HEK293 (cell line): ENCODE data around the gene F10.

ENCODE experiments used
- KLF16 ChIP-seq: fragments of 450-650 bp; formaldehyde crosslinking; IDR thresholded peaks from 2 replicates; pipeline ENCODE4 v1.5.1; 2017; ENCODE audit warnings: missing biosample characterization, missing genetic modification characterization
- MYNN ChIP-seq: fragments of 450-650 bp; formaldehyde crosslinking; IDR thresholded peaks from 2 replicates; pipeline ENCODE4 v1.5.1; 2016; ENCODE audit warnings: missing biosample characterization, missing genetic modification characterization, borderline replicate concordance
- TCF7L2 ChIP-seq: IDR thresholded peaks from 2 replicates; pipeline ENCODE4 v1.6.1; 2011; ENCODE audit warnings: low read depth, mild to moderate bottlenecking, inconsistent platforms, low read length, moderate library complexity, borderline replicate concordance
- ZBTB21 ChIP-seq: fragments of 450-650 bp; formaldehyde crosslinking; IDR thresholded peaks from 2 replicates; pipeline ENCODE4 v1.5.1; 2017; ENCODE audit warnings: missing biosample characterization, missing genetic modification characterization
- ZNF274 ChIP-seq, 2 experiments: fragments of 200-500 bp in 1 of 2; fragments of 450-650 bp in 1 of 2; sonication (Bioruptor generic) in 1 of 2; formaldehyde crosslinking in 1 of 2; IDR thresholded peaks; 2 replicates each; pipeline versions ENCODE4 v1.5.1 to v1.6.1; 2014 to 2016; ENCODE audit warnings: borderline replicate concordance in 1 of 2, inconsistent platforms in 1 of 2, low read length in 1 of 2, missing biosample characterization in 1 of 2, missing genetic modification characterization in 1 of 2
- ZNF292 ChIP-seq: fragments of 450-650 bp; formaldehyde crosslinking; IDR thresholded peaks from 2 replicates; pipeline ENCODE4 v1.5.1; 2016; ENCODE audit warnings: low read depth, missing biosample characterization, missing genetic modification characterization, borderline replicate concordance
- ZNF350 ChIP-seq: fragments of 450-650 bp; formaldehyde crosslinking; IDR thresholded peaks from 2 replicates; pipeline ENCODE4 v1.5.0; 2017; ENCODE audit warnings: missing biosample characterization, mild to moderate bottlenecking, missing genetic modification characterization
- ZNF670 ChIP-seq: fragments of 450-650 bp; formaldehyde crosslinking; IDR thresholded peaks from 2 replicates; pipeline ENCODE4 v1.5.1; 2016; ENCODE audit warnings: missing biosample characterization, missing genetic modification characterization, low read depth
- ZNF768 ChIP-seq: fragments of 450-650 bp; formaldehyde crosslinking; IDR thresholded peaks from 2 replicates; pipeline ENCODE4 v1.5.1; 2018; ENCODE audit warnings: missing biosample characterization, mild to moderate bottlenecking, missing genetic modification characterization
- TF ChIP-seq, protein P1 (sequence below): fragments of 450-650 bp; formaldehyde crosslinking; IDR thresholded peaks from 2 replicates; pipeline ENCODE4 v1.5.1; 2016; ENCODE audit warnings: missing biosample characterization, missing genetic modification characterization
- TF ChIP-seq, protein P2 (sequence below): fragments of 450-650 bp; formaldehyde crosslinking; IDR thresholded peaks from 2 replicates; pipeline ENCODE4 v1.5.1; 2016; ENCODE audit warnings: missing biosample characterization, missing genetic modification characterization
- TF ChIP-seq, protein P3 (sequence below): fragments of 450-650 bp; formaldehyde crosslinking; IDR thresholded peaks from 2 replicates; pipeline ENCODE4 v1.5.1; 2016; ENCODE audit warnings: missing biosample characterization, missing genetic modification characterization
- TF ChIP-seq, protein P4 (sequence below): fragments of 450-650 bp; formaldehyde crosslinking; IDR thresholded peaks from 2 replicates; pipeline ENCODE4 v1.5.1; 2016; ENCODE audit warnings: missing biosample characterization, missing genetic modification characterization
- TF ChIP-seq, protein P5 (sequence below): sonication (generic); formaldehyde crosslinking; IDR thresholded peaks from 2 replicates; pipeline ENCODE4 v1.8.1; 2022; ENCODE audit warnings: mild to moderate bottlenecking, moderate library complexity, missing genetic modification reagents

DNA sequence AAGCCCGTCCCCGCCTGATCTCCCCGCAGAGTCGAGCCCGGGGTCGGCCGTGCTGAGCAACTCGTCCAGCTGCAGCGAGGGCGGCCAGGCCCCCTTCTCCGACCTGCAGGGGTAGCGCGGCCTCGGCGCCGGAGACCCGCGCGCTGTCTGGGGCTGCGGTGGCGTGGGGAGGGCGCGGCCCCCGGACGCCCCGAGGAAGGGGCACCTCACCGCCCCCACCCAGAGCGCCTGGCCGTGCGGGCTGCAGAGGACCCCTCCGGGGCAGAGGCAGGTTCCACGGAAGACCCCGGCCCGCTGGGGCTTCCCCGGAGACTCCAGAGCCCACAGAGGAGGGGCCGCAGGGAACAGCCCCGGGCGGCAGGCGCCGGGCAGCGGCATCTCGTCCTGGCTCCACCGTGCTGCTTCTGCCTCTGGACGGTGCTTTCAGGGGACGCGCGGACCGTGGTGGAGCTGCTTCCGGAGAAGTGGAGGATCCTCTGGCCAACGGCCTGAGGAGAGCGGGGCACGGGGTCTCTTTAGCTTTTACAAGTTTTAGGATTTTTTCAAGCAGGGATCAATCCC, 25.8 kb upstream of the F10 start:
- no peak for TF ChIP-seq KLF16 (tag by site-specific recombination)
- no peak for TF ChIP-seq ZNF670 (tag by site-specific recombination)
- no peak for TF ChIP-seq MYNN (tag by site-specific recombination)
- TF ChIP-seq, protein P1, sequence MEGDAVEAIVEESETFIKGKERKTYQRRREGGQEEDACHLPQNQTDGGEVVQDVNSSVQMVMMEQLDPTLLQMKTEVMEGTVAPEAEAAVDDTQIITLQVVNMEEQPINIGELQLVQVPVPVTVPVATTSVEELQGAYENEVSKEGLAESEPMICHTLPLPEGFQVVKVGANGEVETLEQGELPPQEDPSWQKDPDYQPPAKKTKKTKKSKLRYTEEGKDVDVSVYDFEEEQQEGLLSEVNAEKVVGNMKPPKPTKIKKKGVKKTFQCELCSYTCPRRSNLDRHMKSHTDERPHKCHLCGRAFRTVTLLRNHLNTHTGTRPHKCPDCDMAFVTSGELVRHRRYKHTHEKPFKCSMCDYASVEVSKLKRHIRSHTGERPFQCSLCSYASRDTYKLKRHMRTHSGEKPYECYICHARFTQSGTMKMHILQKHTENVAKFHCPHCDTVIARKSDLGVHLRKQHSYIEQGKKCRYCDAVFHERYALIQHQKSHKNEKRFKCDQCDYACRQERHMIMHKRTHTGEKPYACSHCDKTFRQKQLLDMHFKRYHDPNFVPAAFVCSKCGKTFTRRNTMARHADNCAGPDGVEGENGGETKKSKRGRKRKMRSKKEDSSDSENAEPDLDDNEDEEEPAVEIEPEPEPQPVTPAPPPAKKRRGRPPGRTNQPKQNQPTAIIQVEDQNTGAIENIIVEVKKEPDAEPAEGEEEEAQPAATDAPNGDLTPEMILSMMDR (tag by site-specific recombination), result no peak
- no peak for TF ChIP-seq ZNF292
- TF ChIP-seq, protein P2, sequence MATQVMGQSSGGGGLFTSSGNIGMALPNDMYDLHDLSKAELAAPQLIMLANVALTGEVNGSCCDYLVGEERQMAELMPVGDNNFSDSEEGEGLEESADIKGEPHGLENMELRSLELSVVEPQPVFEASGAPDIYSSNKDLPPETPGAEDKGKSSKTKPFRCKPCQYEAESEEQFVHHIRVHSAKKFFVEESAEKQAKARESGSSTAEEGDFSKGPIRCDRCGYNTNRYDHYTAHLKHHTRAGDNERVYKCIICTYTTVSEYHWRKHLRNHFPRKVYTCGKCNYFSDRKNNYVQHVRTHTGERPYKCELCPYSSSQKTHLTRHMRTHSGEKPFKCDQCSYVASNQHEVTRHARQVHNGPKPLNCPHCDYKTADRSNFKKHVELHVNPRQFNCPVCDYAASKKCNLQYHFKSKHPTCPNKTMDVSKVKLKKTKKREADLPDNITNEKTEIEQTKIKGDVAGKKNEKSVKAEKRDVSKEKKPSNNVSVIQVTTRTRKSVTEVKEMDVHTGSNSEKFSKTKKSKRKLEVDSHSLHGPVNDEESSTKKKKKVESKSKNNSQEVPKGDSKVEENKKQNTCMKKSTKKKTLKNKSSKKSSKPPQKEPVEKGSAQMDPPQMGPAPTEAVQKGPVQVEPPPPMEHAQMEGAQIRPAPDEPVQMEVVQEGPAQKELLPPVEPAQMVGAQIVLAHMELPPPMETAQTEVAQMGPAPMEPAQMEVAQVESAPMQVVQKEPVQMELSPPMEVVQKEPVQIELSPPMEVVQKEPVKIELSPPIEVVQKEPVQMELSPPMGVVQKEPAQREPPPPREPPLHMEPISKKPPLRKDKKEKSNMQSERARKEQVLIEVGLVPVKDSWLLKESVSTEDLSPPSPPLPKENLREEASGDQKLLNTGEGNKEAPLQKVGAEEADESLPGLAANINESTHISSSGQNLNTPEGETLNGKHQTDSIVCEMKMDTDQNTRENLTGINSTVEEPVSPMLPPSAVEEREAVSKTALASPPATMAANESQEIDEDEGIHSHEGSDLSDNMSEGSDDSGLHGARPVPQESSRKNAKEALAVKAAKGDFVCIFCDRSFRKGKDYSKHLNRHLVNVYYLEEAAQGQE (tag by site-specific recombination), result no peak
- TF ChIP-seq, protein P3, sequence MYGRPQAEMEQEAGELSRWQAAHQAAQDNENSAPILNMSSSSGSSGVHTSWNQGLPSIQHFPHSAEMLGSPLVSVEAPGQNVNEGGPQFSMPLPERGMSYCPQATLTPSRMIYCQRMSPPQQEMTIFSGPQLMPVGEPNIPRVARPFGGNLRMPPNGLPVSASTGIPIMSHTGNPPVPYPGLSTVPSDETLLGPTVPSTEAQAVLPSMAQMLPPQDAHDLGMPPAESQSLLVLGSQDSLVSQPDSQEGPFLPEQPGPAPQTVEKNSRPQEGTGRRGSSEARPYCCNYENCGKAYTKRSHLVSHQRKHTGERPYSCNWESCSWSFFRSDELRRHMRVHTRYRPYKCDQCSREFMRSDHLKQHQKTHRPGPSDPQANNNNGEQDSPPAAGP (tag by site-specific recombination), result no peak
- TF ChIP-seq, protein P4, sequence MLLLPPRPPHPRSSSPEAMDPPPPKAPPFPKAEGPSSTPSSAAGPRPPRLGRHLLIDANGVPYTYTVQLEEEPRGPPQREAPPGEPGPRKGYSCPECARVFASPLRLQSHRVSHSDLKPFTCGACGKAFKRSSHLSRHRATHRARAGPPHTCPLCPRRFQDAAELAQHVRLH (tag by site-specific recombination), result no peak
- TF ChIP-seq ZBTB21 (tag by site-specific recombination), result no peak
- TF ChIP-seq TCF7L2, result no peak
- no peak for TF ChIP-seq ZNF768
- TF ChIP-seq ZNF350 (tag by site-specific recombination), result no peak
- TF ChIP-seq ZNF274 (IDR thresholded peaks at IDR 0.05; ENCODE audit: low read length), result no peak
- no peak for TF ChIP-seq ZNF274 (tag by site-specific recombination; IDR thresholded peaks at IDR 0.05; ENCODE audit: borderline replicate concordance)
- TF ChIP-seq, protein P5, sequence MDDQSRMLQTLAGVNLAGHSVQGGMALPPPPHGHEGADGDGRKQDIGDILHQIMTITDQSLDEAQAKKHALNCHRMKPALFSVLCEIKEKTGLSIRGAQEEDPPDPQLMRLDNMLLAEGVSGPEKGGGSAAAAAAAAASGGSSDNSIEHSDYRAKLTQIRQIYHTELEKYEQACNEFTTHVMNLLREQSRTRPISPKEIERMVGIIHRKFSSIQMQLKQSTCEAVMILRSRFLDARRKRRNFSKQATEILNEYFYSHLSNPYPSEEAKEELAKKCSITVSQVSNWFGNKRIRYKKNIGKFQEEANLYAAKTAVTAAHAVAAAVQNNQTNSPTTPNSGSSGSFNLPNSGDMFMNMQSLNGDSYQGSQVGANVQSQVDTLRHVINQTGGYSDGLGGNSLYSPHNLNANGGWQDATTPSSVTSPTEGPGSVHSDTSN (CRISPR knock-in tag), result no peak
